Neuronal stem cell (in vitro differentiated cells): Measurements from ENCODE around the gene CADM2.

ENCODE experiments used
- DNase-seq: peaks from one replicate; pipeline ENCODE4 v3.0.0-alpha.2; 2013; ENCODE audit warnings: low spot score
- H2AFZ ChIP-seq: one replicate; pipeline ENCODE4 v1.6.1; 2013; ENCODE audit warnings: mild to moderate bottlenecking, low read length, inconsistent platforms
- H2AK5ac ChIP-seq: 2 replicates; pipeline ENCODE4 v1.6.1; 2013; ENCODE audit warnings: low read depth, mild to moderate bottlenecking, inconsistent platforms, low read length, moderate library complexity, mixed read lengths
- H2BK120ac ChIP-seq: 2 replicates; pipeline ENCODE4 v1.6.1; 2013; ENCODE audit warnings: low read depth, mild to moderate bottlenecking, inconsistent platforms, low read length, moderate library complexity, mixed read lengths
- H2BK12ac ChIP-seq: one replicate; pipeline ENCODE4 v1.6.1; 2013; ENCODE audit warnings: low read length, inconsistent platforms
- H2BK15ac ChIP-seq: 2 replicates; pipeline ENCODE4 v1.6.1; 2013; ENCODE audit warnings: mild to moderate bottlenecking, low read length, inconsistent platforms, mixed read lengths
- H2BK5ac ChIP-seq: one replicate; pipeline ENCODE4 v1.6.1; 2013; ENCODE audit warnings: inconsistent platforms, mild to moderate bottlenecking, low read length, moderate library complexity
- H3K14ac ChIP-seq: one replicate; pipeline ENCODE4 v1.6.1; 2013; ENCODE audit warnings: low read length, inconsistent platforms
- H3K18ac ChIP-seq: 2 replicates; pipeline ENCODE4 v1.6.1; 2013; ENCODE audit warnings: low read length, inconsistent platforms
- H3K23ac ChIP-seq: 2 replicates; pipeline ENCODE4 v1.6.1; 2013; ENCODE audit warnings: low read depth, mild to moderate bottlenecking, mixed read lengths, low read length, inconsistent platforms; ENCODE audit not compliant: poor library complexity
- H3K27ac ChIP-seq: replicated peaks from 3 replicates; pipeline ENCODE4 v1.5.1; 2013; ENCODE audit warnings: low read length, inconsistent platforms
- H3K27me3 ChIP-seq, 3 experiments: 2 replicates each; pipeline ENCODE4 v1.6.1; 2013; ENCODE audit warnings: low read length in 3 of 3, mild to moderate bottlenecking in 2 of 3, inconsistent platforms in 1 of 3, low read depth in 1 of 3, mixed read lengths in 1 of 3, moderate library complexity in 1 of 3; ENCODE audit not compliant: control insufficient read depth in 3 of 3, insufficient read depth in 3 of 3
- H3K36me3 ChIP-seq, 2 donors: replicated peaks in 1 of 2; 2 replicates each; pipeline ENCODE4 v1.6.1; 2013; ENCODE audit warnings: low read length in 2 of 2; ENCODE audit not compliant: control insufficient read depth in 2 of 2, insufficient read depth in 2 of 2
- H3K4ac ChIP-seq: 2 replicates; pipeline ENCODE4 v1.6.1; 2013; ENCODE audit warnings: inconsistent platforms, mild to moderate bottlenecking, low read length, moderate library complexity
- H3K4me1 ChIP-seq, 2 donors: 1 replicate in 1 of 2; 2 replicates in 1 of 2; pipeline ENCODE4 v1.6.1; 2013; ENCODE audit warnings: low read length in 2 of 2, low read depth in 1 of 2; ENCODE audit not compliant: control insufficient read depth in 2 of 2, insufficient read depth in 1 of 2
- H3K4me2 ChIP-seq: one replicate; pipeline ENCODE4 v1.6.1; 2013; ENCODE audit warnings: mild to moderate bottlenecking, low read length, inconsistent platforms; ENCODE audit not compliant: insufficient read depth, poor library complexity, severe bottlenecking
- H3K4me3 ChIP-seq, 2 donors: 2 replicates each; pipeline ENCODE4 v1.5.1; 2013; ENCODE audit warnings: low read length in 2 of 2, mild to moderate bottlenecking in 2 of 2, inconsistent platforms in 1 of 2, moderate library complexity in 1 of 2
- H3K79me1 ChIP-seq: one replicate; pipeline ENCODE4 v1.6.1; 2013; ENCODE audit warnings: low read depth, mild to moderate bottlenecking, inconsistent platforms, low read length, moderate library complexity
- H3K9ac ChIP-seq: one replicate; pipeline ENCODE4 v1.6.1; 2013; ENCODE audit warnings: mild to moderate bottlenecking, low read depth, low read length, inconsistent platforms; ENCODE audit not compliant: poor library complexity
- H3K9me3 ChIP-seq, 2 donors: replicated peaks in 1 of 2; 2 replicates each; pipeline versions ENCODE3 to v1.6.1; 2013; ENCODE audit warnings: low read length in 2 of 2, mild to moderate bottlenecking in 2 of 2, inconsistent platforms in 1 of 2, low read depth in 1 of 2, mixed read lengths in 1 of 2, moderate library complexity in 1 of 2; ENCODE audit not compliant: control insufficient read depth in 2 of 2, insufficient read depth in 1 of 2
- H4K8ac ChIP-seq: one replicate; pipeline ENCODE4 v1.6.1; 2013; ENCODE audit warnings: low read depth, mild to moderate bottlenecking, inconsistent platforms, low read length, moderate library complexity
- H4K91ac ChIP-seq: one replicate; pipeline ENCODE4 v1.6.1; 2013; ENCODE audit warnings: low read length, low read depth, mild to moderate bottlenecking, inconsistent platforms; ENCODE audit not compliant: poor library complexity
- WGBS, 2 donors: extraction: QIAGEN DNeasy Blood & Tissue Kit; methylation state at CpG; one replicate each; pipeline ENCODE4 v1.1.7; 2013; ENCODE audit warnings: missing lambda C conversion rate in 2 of 2, mixed read lengths in 1 of 2; ENCODE audit not compliant: insufficient read length in 2 of 2, insufficient replicate concordance in 1 of 2; ENCODE audit errors: extremely low coverage in 2 of 2; 5-methylcytosine and 5-hydroxymethylcytosine counted together

Gene CADM2

DNA sequence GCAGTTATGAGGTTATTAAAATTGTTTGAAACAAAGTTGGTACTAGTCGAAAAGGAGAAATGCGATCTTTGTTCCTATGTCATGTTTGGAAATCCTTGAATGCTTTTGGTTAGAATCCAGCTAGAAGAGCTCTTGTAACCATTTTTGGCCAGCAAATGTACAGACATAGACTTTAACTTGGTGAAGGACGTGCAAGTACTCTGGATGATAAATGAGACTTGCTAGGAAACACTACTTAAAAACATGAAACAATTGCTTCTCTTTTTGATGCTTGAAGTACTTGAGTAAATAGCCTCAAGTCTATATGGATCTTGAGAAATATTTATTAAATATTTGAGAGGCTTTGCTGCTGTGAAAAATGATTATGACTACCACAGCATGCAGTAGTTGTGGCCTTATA is 95.8 kb downstream of the CADM2 start:
- Histone ChIP-seq H2BK5ac (no peak overlapping the region), H3K9ac (no peak overlapping the region), H4K91ac (no peak overlapping the region), H3K36me3 (no peaks in the 10 kb centered on the region), H3K9me3 (no peaks in the 10 kb centered on the region), H2AK5ac (no peak overlapping the region), H2AFZ (no peak overlapping the region), H3K27me3 (no peaks in the 10 kb centered on the region), H3K4me1 (peaks cover 0 to 2% of the 10 kb centered on the region in 2 donors), H3K4me2 (no peak overlapping the region), H3K18ac (no peak overlapping the region), H3K79me1 (no peaks in the 10 kb centered on the region), H2BK120ac (no peak overlapping the region), H3K14ac (no peak overlapping the region), H3K23ac (no peak overlapping the region), H3K27ac (no peak overlapping the region), H4K8ac (no peak overlapping the region), H2BK12ac (no peak overlapping the region), H2BK15ac (no peak overlapping the region), H3K4ac (no peak overlapping the region), H3K4me3 (no peak overlapping the region)
- no peak for DNase-seq
- no CpG with 5 or more reads among the region's 3 CpGs for WGBS, 2 donors

DNA sequence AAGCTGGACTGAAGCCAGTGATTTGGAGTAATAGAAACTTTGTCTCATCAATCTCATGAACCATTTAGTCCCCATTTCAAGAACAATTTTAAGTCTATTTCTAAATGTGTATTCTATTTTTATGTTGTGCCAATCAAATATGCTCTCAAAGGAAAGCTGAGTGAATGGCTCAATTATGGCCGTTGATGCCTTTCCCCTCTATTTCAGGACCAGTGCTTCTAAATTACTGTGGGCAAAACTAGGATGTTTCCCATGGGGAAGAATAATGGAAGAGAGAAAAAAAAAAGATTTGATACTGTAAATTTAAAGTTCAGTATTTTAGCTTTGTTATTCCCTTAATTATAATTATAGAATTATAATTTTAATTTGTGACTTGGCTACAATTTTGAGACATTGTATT is 110.1 kb downstream of the CADM2 start:
- H3K79me1 ChIP-seq: no peaks in the 10 kb centered on the region
- H3K14ac ChIP-seq: no peak overlapping the region
- no peak overlapping the region for H4K91ac ChIP-seq
- no peak overlapping the region for H3K4me2 ChIP-seq
- no peak overlapping the region for H2BK12ac ChIP-seq
- no peak overlapping the region for H3K23ac ChIP-seq
- no peak overlapping the region for H3K18ac ChIP-seq
- no peak overlapping the region for H2BK15ac ChIP-seq
- H3K27me3 ChIP-seq: no peaks in the 10 kb centered on the region
- peaks cover 0 to 2% of the 10 kb centered on the region in 2 donors for H3K4me1 ChIP-seq
- no peak overlapping the region for H2BK5ac ChIP-seq
- DNase-seq: no peak
- no peak overlapping the region for H3K4me3 ChIP-seq
- H3K9ac ChIP-seq: no peak overlapping the region
- H3K9me3 ChIP-seq: no peaks in the 10 kb centered on the region
- H3K36me3 ChIP-seq: no peaks in the 10 kb centered on the region
- no peak overlapping the region for H3K4ac ChIP-seq
- no peak overlapping the region for H2BK120ac ChIP-seq
- WGBS, 2 donors: no CpG with 5 or more reads among the region's 1 CpG
- no peak overlapping the region for H4K8ac ChIP-seq
- H2AFZ ChIP-seq: no peak overlapping the region
- no peak overlapping the region for H2AK5ac ChIP-seq
- H3K27ac ChIP-seq: no peak overlapping the region

DNA sequence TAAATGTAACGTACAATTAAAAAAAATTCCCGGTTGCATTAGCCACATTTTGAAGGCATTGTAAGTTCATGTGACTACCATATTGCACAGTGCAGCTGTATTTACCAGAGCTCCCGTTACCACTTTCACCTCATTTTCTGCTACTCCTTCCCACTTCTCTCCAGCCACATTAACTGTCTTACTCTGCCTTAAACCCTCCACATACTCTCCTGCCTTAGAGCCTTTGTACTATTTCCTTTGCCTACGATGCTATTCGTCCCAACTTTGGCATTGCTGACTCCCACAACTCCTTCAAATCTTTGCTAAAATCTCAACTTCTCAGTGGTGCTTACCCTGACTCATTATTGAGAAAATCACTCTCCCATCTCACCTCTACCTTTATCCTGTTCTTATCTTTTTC is 115.2 kb downstream of the CADM2 start:
- Histone ChIP-seq H2BK120ac (no peak overlapping the region), H2BK15ac (no peak overlapping the region), H3K9me3 (no peaks in the 10 kb centered on the region), H3K14ac (no peak overlapping the region), H3K18ac (no peak overlapping the region), H4K8ac (no peak overlapping the region), H4K91ac (no peak overlapping the region), H3K79me1 (no peaks in the 10 kb centered on the region), H3K27ac (no peak overlapping the region), H2BK5ac (no peak overlapping the region), H3K4ac (no peak overlapping the region), H2AK5ac (no peak overlapping the region), H3K9ac (no peak overlapping the region), H3K4me2 (no peak overlapping the region), H2BK12ac (no peak overlapping the region), H3K36me3 (no peaks in the 10 kb centered on the region), H3K4me3 (no peak overlapping the region), H2AFZ (peak overlapping the region; percentile 61), H3K4me1 (peaks cover 0 to 2% of the 10 kb centered on the region in 2 donors), H3K23ac (no peak overlapping the region), H3K27me3 (no peaks in the 10 kb centered on the region)
- WGBS, 2 donors: no CpG with 5 or more reads among the region's 5 CpGs
- no peak for DNase-seq

DNA sequence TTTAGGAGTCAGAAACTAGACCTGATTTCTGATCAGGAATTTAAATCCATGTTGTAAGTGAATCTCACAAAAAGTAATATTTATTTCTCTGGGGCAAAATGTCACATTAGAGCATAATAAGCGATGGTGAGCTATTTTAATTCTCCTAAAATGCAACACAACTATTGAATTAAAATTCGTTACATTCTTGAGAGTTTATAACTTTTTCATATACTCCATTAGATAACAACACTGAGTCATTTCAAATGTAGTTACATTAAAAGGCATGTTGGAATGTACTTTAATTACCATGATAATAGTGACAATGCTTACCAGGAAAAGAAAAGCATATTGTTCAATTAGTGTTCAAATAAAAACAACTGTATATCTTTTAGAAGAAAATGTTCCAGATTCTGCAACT is 116.9 kb downstream of the CADM2 start:
- H3K27ac ChIP-seq: no peak overlapping the region
- no peak overlapping the region for H3K9ac ChIP-seq
- no peak overlapping the region for H2BK15ac ChIP-seq
- H3K23ac ChIP-seq: no peak overlapping the region
- peaks cover 0 to 2% of the 10 kb centered on the region in 2 donors for H3K4me1 ChIP-seq
- no peak overlapping the region for H3K14ac ChIP-seq
- H3K4me2 ChIP-seq: no peak overlapping the region
- H3K36me3 ChIP-seq: no peaks in the 10 kb centered on the region
- DNase-seq: no peak
- no CpG with 5 or more reads among the region's 2 CpGs for WGBS, 2 donors
- H3K79me1 ChIP-seq: no peaks in the 10 kb centered on the region
- no peak overlapping the region for H2BK5ac ChIP-seq
- no peaks in the 10 kb centered on the region for H3K9me3 ChIP-seq
- H3K4ac ChIP-seq: no peak overlapping the region
- no peak overlapping the region for H3K4me3 ChIP-seq
- no peak overlapping the region for H2BK12ac ChIP-seq
- no peak overlapping the region for H2AFZ ChIP-seq
- no peak overlapping the region for H4K8ac ChIP-seq
- no peak overlapping the region for H2BK120ac ChIP-seq
- H3K27me3 ChIP-seq: no peaks in the 10 kb centered on the region
- no peak overlapping the region for H4K91ac ChIP-seq
- H3K18ac ChIP-seq: no peak overlapping the region
- H2AK5ac ChIP-seq: no peak overlapping the region
